HG02973 (cell line): ENCODE measurements around the gene HOXC5.

Source experiments
- ATAC-seq: cut with Tn5 transposase; IDR thresholded peaks from one replicate; pipeline ENCODE4 v1.9.1; 2021; ENCODE audit warnings: moderate library complexity; ENCODE audit not compliant: unreplicated experiment

Gene HOXC5

GRCh38 chr12:53995378-53996239, 37.2 kb upstream of the HOXC5 start:
- ATAC-seq, result no peak

GRCh38 chr12:53996240-53997203, 36.3 kb upstream of the HOXC5 start:
- ATAC-seq, result no peak

GRCh38 chr12:53997204-53998109, 35.4 kb upstream of the HOXC5 start:
- no peak for ATAC-seq

- ATAC-seq, result no peak
Observed at GRCh38 chr12:53998110-53998899, 34.5 kb upstream of the HOXC5 start.

GRCh38 chr12:53998900-53999236, 34.0 kb upstream of the HOXC5 start:
- no peak for ATAC-seq

- ATAC-seq, result no peak
Observed at GRCh38 chr12:53999559-54000115, 33.2 kb upstream of the HOXC5 start.

- no peak for ATAC-seq
Observed at GRCh38 chr12:54000116-54001114, 32.4 kb upstream of the HOXC5 start, which contains the start of gene HOXC9. Gene HOXC9 (plus strand): TSS chr12:54000161. CDS start chr12:54000189, 28 bp downstream.

GRCh38 chr12:54001283-54002187, 31.3 kb upstream of the HOXC5 start:
- ATAC-seq, result no peak

- no peak for ATAC-seq
Observed at GRCh38 chr12:54002278-54002914, 30.5 kb upstream of the HOXC5 start.

GRCh38 chr12:54002915-54003389, 29.9 kb upstream of the HOXC5 start:
- ATAC-seq, result no peak

- no peak for ATAC-seq
Observed at GRCh38 chr12:54003625-54004024, 29.2 kb upstream of the HOXC5 start.

GRCh38 chr12:54004063-54004840, 28.6 kb upstream of the HOXC5 start:
- ATAC-seq, result no peak

GRCh38 chr12:54004841-54005530, 27.9 kb upstream of the HOXC5 start:
- ATAC-seq, result no peak

GRCh38 chr12:54005531-54005852, 27.4 kb upstream of the HOXC5 start:
- no peak for ATAC-seq

- ATAC-seq, result no peak
Observed at GRCh38 chr12:54005853-54006558, 26.8 kb upstream of the HOXC5 start.
